SK-N-SH (cell line): ENCODE results near the gene PROCR. TPM values are rescaled to one million over a fixed set of nuclear protein-coding genes. Genes with fewer than 3 reads are reported as not detected.
A peak's percentile ranks its signal among the peaks of the same experiment; 100 is the strongest.

Experiments
- CTCF ChIA-PET: fragments of 300-600, 350-600 bp; formaldehyde crosslinking; extraction: SDS; loops from one replicate; lab custom pipeline; 2021; lab: Yijun Ruan, JAX
- POLR2A ChIA-PET: fragments of 350-600 bp; sonication (Branson Sonifier 250); formaldehyde crosslinking; extraction: SDS; loops from one replicate; lab custom pipeline; 2020; ENCODE audit warnings: antibody characterized with exemption, inconsistent platforms; lab: Yijun Ruan, JAX
- DNase-seq: peaks from one replicate; pipeline ENCODE4 v3.0.0; 2012
- H2AFZ ChIP-seq: fragments of 200-600 bp; sonication (generic); 2 replicates; pipeline ENCODE4 v1.8.1; 2016; ENCODE audit warnings: antibody characterized with exemption, mild to moderate bottlenecking, low read depth
- H3F3A ChIP-seq: fragments of 200-600 bp; sonication (generic); replicated peaks from 2 replicates; pipeline ENCODE3; 2016; ENCODE audit warnings: antibody characterized with exemption, mild to moderate bottlenecking; ENCODE audit not compliant: insufficient read depth
- H3K27ac ChIP-seq, 2 experiments: fragments of 200-500 bp in 1 of 2; fragments of 200-600 bp in 1 of 2; sonication (Bioruptor generic) in 1 of 2; sonication (generic), shearing (Covaris generic) in 1 of 2; 2 replicates each; pipeline versions ENCODE4 v1.5.1 to v1.6.1; 2014 to 2016; ENCODE audit warnings: low read depth in 2 of 2, inconsistent platforms in 1 of 2, low read length in 1 of 2, mild to moderate bottlenecking in 1 of 2, mixed read lengths in 1 of 2
- H3K27me3 ChIP-seq: fragments of 200-600 bp; sonication (generic), shearing (Covaris generic); 2 replicates; pipeline ENCODE4 v1.6.1; 2016; ENCODE audit warnings: mixed run types; ENCODE audit not compliant: insufficient read depth
- H3K36me3 ChIP-seq, 2 experiments: fragments of 200-500 bp in 1 of 2; fragments of 200-600 bp in 1 of 2; sonication (Bioruptor generic) in 1 of 2; sonication (generic) in 1 of 2; replicated peaks in 1 of 2; 2 replicates each; pipeline versions ENCODE3 to v1.5.1; 2014 to 2016; ENCODE audit warnings: low read length in 1 of 2, mild to moderate bottlenecking in 1 of 2; ENCODE audit not compliant: insufficient read depth in 2 of 2, control insufficient read depth in 1 of 2
- H3K4me1 ChIP-seq, 2 experiments: fragments of 200-500 bp in 1 of 2; fragments of 200-600 bp in 1 of 2; sonication (Bioruptor generic) in 1 of 2; sonication (generic), shearing (Covaris generic) in 1 of 2; 2 replicates each; pipeline versions ENCODE4 v1.5.1 to v1.6.1; 2014 to 2016; ENCODE audit warnings: low read depth in 1 of 2, low read length in 1 of 2, mixed run types in 1 of 2; ENCODE audit not compliant: insufficient read depth in 2 of 2, control insufficient read depth in 1 of 2
- H3K4me2 ChIP-seq: fragments of 200-600 bp; sonication (generic), shearing (Covaris generic); 2 replicates; pipeline ENCODE4 v1.6.1; 2017; ENCODE audit warnings: mixed run types
- H3K4me3 ChIP-seq, 2 experiments: fragments of 200-500 bp in 1 of 2; fragments of 200-600 bp in 1 of 2; sonication (Bioruptor generic) in 1 of 2; sonication (generic), shearing (Covaris generic) in 1 of 2; 2 replicates each; pipeline versions ENCODE4 v1.5.1 to v1.8.1; 2014 to 2016; ENCODE audit warnings: low read depth in 2 of 2, inconsistent platforms in 1 of 2, low read length in 1 of 2, mild to moderate bottlenecking in 1 of 2, mixed read lengths in 1 of 2, moderate library complexity in 1 of 2
- H3K79me2 ChIP-seq: fragments of 200-600 bp; sonication (generic); 2 replicates; pipeline ENCODE4 v1.8.1; 2017; ENCODE audit warnings: mild to moderate bottlenecking; ENCODE audit not compliant: insufficient read depth
- H3K9ac ChIP-seq: fragments of 200-600 bp; sonication (generic); 2 replicates; pipeline ENCODE4 v1.6.1; 2017; ENCODE audit warnings: mixed run types
- H3K9me2 ChIP-seq: fragments of 200-600 bp; sonication (generic); 2 replicates; pipeline ENCODE4 v1.6.1; 2017; ENCODE audit warnings: mixed run types
- H3K9me3 ChIP-seq: fragments of 200-600 bp; sonication (generic); 2 replicates; pipeline ENCODE4 v1.6.1; 2017; ENCODE audit warnings: mixed run types, mild to moderate bottlenecking, moderate library complexity
- H4K20me1 ChIP-seq: fragments of 200-600 bp; sonication (generic); 2 replicates; pipeline ENCODE4 v1.6.1; 2017; ENCODE audit warnings: mild to moderate bottlenecking, mixed run types; ENCODE audit not compliant: insufficient read depth
- EP300 ChIP-seq, 2 experiments: IDR thresholded peaks; 2 replicates each; pipeline versions ENCODE4 v1.4.0 to v1.6.1; 2012; ENCODE audit warnings: borderline replicate concordance in 1 of 2, low read depth in 1 of 2, low read length in 1 of 2
- POLR2AphosphoS5 ChIP-seq: IDR thresholded peaks from 2 replicates; pipeline ENCODE4 v1.6.1; 2012; ENCODE audit warnings: low read depth, low read length
- SMC3 ChIP-seq: IDR thresholded peaks from 2 replicates; pipeline ENCODE4 v1.6.1; 2012; ENCODE audit warnings: low read depth, low read length, improper control_type of control experiment
- YY1 ChIP-seq: IDR thresholded peaks from 2 replicates; pipeline ENCODE4 v1.4.0; 2012; ENCODE audit warnings: low read depth, mild to moderate bottlenecking
- WGBS: methylation state at CpG from one replicate; pipeline ENCODE4 v1.1.6; 2017; ENCODE audit warnings: low lambda C conversion rate; 5-methylcytosine and 5-hydroxymethylcytosine counted together
- polyA plus RNA-seq, 3 experiments: library from polyadenylated mRNA; depleted of rRNA; stranded (reverse); fragments of >200 nt; gene quantifications; 2 replicates each; pipeline ENCODE4 v1.2.3, GENCODE V29; 2012
- small RNA-seq, 7 experiments: library from RNA; depleted of rRNA; stranded (forward); fragments of <200 nt; gene quantifications; one replicate each; pipeline ENCODE3, GENCODE V24; 2012
- TF ChIP-seq, protein P1 (sequence below): IDR thresholded peaks from 2 replicates; pipeline ENCODE4 v1.4.0; 2012; ENCODE audit warnings: low read depth, borderline replicate concordance
- TF ChIP-seq, protein P2 (sequence below): IDR thresholded peaks from 2 replicates; pipeline ENCODE4 v1.4.0; 2012; ENCODE audit warnings: low read depth
- TF ChIP-seq, protein P3 (sequence below): fragments of 150-350 bp; IDR thresholded peaks from 2 replicates; pipeline ENCODE4 v1.6.1; 2017; ENCODE audit warnings: antibody characterized with exemption, low read length, low read depth, borderline replicate concordance

Gene PROCR
- polyA plus RNA-seq, 1 of the 3 experiments (the other 2 are of a cell fraction): 23.5 TPM

DNA sequence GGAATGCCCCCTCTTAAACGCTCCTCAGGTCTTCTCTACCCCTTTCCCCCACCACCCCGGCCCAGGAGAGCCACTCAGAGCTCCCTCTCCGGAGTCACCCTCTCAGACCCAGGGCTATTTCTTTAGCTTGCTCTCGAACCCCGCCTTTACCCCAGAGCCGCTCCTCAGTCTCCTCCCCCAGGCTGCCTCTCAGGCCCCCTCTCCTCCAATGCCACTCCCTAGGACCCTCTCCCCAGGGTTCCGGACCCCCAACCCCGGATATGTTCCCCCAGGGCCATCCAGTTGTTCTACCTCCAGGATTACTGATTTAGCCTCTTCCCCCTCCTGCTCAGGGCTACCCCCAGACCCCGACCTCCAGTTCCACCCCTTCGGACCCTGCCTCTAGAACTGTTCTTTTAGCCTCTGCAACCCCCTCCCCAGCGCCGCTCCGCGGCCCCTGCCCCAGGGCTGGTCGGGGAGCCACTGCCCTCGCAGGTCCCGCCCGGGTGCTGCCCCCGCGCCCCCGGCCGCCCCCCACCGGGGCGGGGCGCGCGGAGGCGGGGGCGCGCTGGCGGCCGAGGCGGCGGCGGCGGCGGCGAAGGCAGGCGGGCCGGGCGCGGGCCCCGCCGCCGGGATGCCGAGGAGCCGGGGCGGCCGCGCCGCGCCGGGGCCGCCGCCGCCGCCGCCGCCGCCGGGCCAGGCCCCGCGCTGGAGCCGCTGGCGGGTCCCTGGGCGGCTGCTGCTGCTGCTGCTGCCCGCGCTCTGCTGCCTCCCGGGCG, 54.4 kb downstream of the PROCR start, which contains the start of gene MMP24:
Gene MMP24 (plus strand): TSS at position 565 of the 758 bp plus-strand sequence. CDS start 49 bp downstream, at position 614.
- Histone ChIP-seq H3K36me3 (no peaks in the 10 kb centered on the region), H3K4me3 (peak within 1 kb of the TSS; percentile 36 to 46; a peak in 3 of 4 replicates), H2AFZ (no peak within 1 kb of the TSS), H3K9ac (no peak within 1 kb of the TSS), H4K20me1 (no peaks in the 10 kb centered on the region), H3K4me2 (peak within 1 kb of the TSS; percentile 66), H3K4me1 (no peaks in the 10 kb centered on the region; a peak in 1 of 4 replicates), H3K27me3 (no peaks in the 10 kb centered on the region), H3K27ac (peak within 1 kb of the TSS in 1 of 2 experiments; percentile 36; a peak in 1 of 4 replicates), H3K79me2 (no peaks in the 10 kb centered on the region), H3K9me2 (no peaks in the 10 kb centered on the region), H3F3A (peaks cover 4% of the 10 kb centered on the region), H3K9me3 (no peaks in the 10 kb centered on the region)
- peak; percentile 84 for DNase-seq
- 10% methylated on average over 14 of the region's 70 CpGs for WGBS
- TF ChIP-seq, protein P1, sequence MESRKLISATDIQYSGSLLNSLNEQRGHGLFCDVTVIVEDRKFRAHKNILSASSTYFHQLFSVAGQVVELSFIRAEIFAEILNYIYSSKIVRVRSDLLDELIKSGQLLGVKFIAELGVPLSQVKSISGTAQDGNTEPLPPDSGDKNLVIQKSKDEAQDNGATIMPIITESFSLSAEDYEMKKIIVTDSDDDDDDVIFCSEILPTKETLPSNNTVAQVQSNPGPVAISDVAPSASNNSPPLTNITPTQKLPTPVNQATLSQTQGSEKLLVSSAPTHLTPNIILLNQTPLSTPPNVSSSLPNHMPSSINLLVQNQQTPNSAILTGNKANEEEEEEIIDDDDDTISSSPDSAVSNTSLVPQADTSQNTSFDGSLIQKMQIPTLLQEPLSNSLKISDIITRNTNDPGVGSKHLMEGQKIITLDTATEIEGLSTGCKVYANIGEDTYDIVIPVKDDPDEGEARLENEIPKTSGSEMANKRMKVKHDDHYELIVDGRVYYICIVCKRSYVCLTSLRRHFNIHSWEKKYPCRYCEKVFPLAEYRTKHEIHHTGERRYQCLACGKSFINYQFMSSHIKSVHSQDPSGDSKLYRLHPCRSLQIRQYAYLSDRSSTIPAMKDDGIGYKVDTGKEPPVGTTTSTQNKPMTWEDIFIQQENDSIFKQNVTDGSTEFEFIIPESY: no peak
- TF ChIP-seq EP300 (IDR thresholded peaks at IDR 0.05; ENCODE audit: borderline replicate concordance in 1 of 2, low read depth in 1 of 2, low read length in 1 of 2) (no peak), SMC3 (no peak), POLR2AphosphoS5 (no peak), YY1 (no peak)
- TF ChIP-seq, protein P2, sequence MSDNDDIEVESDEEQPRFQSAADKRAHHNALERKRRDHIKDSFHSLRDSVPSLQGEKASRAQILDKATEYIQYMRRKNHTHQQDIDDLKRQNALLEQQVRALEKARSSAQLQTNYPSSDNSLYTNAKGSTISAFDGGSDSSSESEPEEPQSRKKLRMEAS: no peak
- TF ChIP-seq, protein P3, sequence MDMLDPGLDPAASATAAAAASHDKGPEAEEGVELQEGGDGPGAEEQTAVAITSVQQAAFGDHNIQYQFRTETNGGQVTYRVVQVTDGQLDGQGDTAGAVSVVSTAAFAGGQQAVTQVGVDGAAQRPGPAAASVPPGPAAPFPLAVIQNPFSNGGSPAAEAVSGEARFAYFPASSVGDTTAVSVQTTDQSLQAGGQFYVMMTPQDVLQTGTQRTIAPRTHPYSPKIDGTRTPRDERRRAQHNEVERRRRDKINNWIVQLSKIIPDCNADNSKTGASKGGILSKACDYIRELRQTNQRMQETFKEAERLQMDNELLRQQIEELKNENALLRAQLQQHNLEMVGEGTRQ: no peak
- CTCF ChIA-PET: interaction anchor here (0.6 to 3.4 kb wide), 7 partner anchors 13 to 353 kb away, joined by 3 to 19 read pairs (median 5); partner anchors contain the start of gene GGT7
- POLR2A ChIA-PET: interaction anchor here (1.0 to 1.9 kb wide), 3 partner anchors 16 to 79 kb away, joined by 3 to 5 read pairs (median 4); partner anchors contain the start of gene EDEM2

Small RNAs within 50 kb of the gene (small RNA-seq; reads per million reads assigned to genes)
- gene MT1P3 (0 reads per million in 7 experiments), gene RNA5SP483 (0 to 2.3 (median 0) reads per million in 7 experiments)

Other genes with a start within 250 kb of the PROCR start
- 95.6 and 117 TPM in 2 replicates for gene GSS, start 216.3 kb upstream of the PROCR start, polyA plus RNA-seq (2012; rRNA removed)
- gene MYH7B, start 216.2 kb upstream of the PROCR start, polyA plus RNA-seq (2012; rRNA removed): 0.32 and 0.41 TPM in 2 replicates
- gene TRPC4AP, start 79.3 kb upstream of the PROCR start, polyA plus RNA-seq (2012; rRNA removed): 57.4 and 69.6 TPM in 2 replicates
- 30.4 and 34.3 TPM in 2 replicates for gene EDEM2, start 24.7 kb upstream of the PROCR start, polyA plus RNA-seq (2012; rRNA removed)
- gene MMP24, start 54.6 kb downstream of the PROCR start, polyA plus RNA-seq (2012; rRNA removed): 18.1 and 19.0 TPM in 2 replicates
- 52.4 and 53.1 TPM in 2 replicates for gene MMP24OS, start 106.0 kb downstream of the PROCR start, polyA plus RNA-seq (2012; rRNA removed)
- gene EIF6, start 112.7 kb downstream of the PROCR start, polyA plus RNA-seq (2012; rRNA removed): 343 and 356 TPM in 2 replicates
- not detected in 2 replicates for gene FAM83C, start 120.4 kb downstream of the PROCR start, polyA plus RNA-seq (2012; rRNA removed)
- 41.5 and 55.7 TPM in 2 replicates for gene UQCC1, start 239.9 kb downstream of the PROCR start, polyA plus RNA-seq (2012; rRNA removed)